ENCODE data around the gene HDGFL3. TPM values are rescaled to one million over a fixed set of nuclear protein-coding genes. Genes with fewer than 3 reads are reported as not detected.
"Not testable (repeated sequence)": the region's sequence is repeated elsewhere in the genome, so short reads cannot be mapped to it uniquely, and the experiment has no call there.

Gene HDGFL3
- total RNA-seq, 1 donor, result 6.5 TPM

GRCh38 chr15:83107841-83108181 is 99.8 kb downstream of the HDGFL3 start:
- H3K27me3 ChIP-seq (ENCODE audit: insufficient read depth, low read length), result no peaks in the 10 kb centered on the region
- H3K4me3 ChIP-seq (ENCODE audit: low read length), result peak overlapping the region; percentile 47

GRCh38 chr15:83106994-83107840 is 100.4 kb downstream of the HDGFL3 start, which contains the start of gene TM6SF1:
Gene TM6SF1, plus strand, starts transcription at chr15:83107645. Its CDS starts 36 bp downstream, at chr15:83107681.
- H3K4me1 ChIP-seq (ENCODE audit: insufficient read depth, low read length), result peaks cover 31% of the 10 kb centered on the region
- H3K27me3 ChIP-seq (ENCODE audit: insufficient read depth, low read length), result no peaks in the 10 kb centered on the region
- H3K4me3 ChIP-seq (ENCODE audit: low read length), result peak within 1 kb of the TSS; percentile 47
- H3K9me3 ChIP-seq (ENCODE audit: low read depth, low read length), result no peaks in the 10 kb centered on the region

More at GRCh38 chr15:83107841-83108181, 99.8 kb downstream of the HDGFL3 start:
- Histone ChIP-seq H3K9me3 (ENCODE audit: low read depth, low read length) (no peaks in the 10 kb centered on the region), H3K4me1 (ENCODE audit: insufficient read depth, low read length) (peaks cover 31% of the 10 kb centered on the region)

- H3K27me3 ChIP-seq (ENCODE audit: insufficient read depth, low read length), result no peaks in the 10 kb centered on the region
- no peak overlapping the region for H3K4me3 ChIP-seq (ENCODE audit: low read length)
- no peaks in the 10 kb centered on the region for H3K9me3 ChIP-seq (ENCODE audit: low read depth, low read length)
- peaks cover 38% of the 10 kb centered on the region for H3K4me1 ChIP-seq (ENCODE audit: insufficient read depth, low read length)
Observed at GRCh38 chr15:83105440-83105839, 102.2 kb downstream of the HDGFL3 start.

GRCh38 chr15:83104141-83104540 is 103.5 kb downstream of the HDGFL3 start:
- no peaks in the 10 kb centered on the region for H3K9me3 ChIP-seq (ENCODE audit: low read depth, low read length)
- H3K27me3 ChIP-seq (ENCODE audit: insufficient read depth, low read length), result no peaks in the 10 kb centered on the region
- H3K4me3 ChIP-seq (ENCODE audit: low read length), result no peak overlapping the region

GRCh38 chr15:83102346-83102745 is 105.3 kb downstream of the HDGFL3 start:
- Histone ChIP-seq H3K4me3 (ENCODE audit: low read length) (no peak overlapping the region), H3K9me3 (ENCODE audit: low read depth, low read length) (peaks cover 6% of the 10 kb centered on the region), H3K27me3 (ENCODE audit: insufficient read depth, low read length) (no peaks in the 10 kb centered on the region), H3K4me1 (ENCODE audit: insufficient read depth, low read length) (peaks cover 22% of the 10 kb centered on the region)

More at GRCh38 chr15:83104141-83104540, 103.5 kb downstream of the HDGFL3 start:
- peaks cover 39% of the 10 kb centered on the region for H3K4me1 ChIP-seq (ENCODE audit: insufficient read depth, low read length)

GRCh38 chr15:83100097-83100646 is 107.5 kb downstream of the HDGFL3 start:
- Histone ChIP-seq H3K9me3 (ENCODE audit: low read depth, low read length) (peaks cover 6% of the 10 kb centered on the region), H3K4me1 (ENCODE audit: insufficient read depth, low read length) (peaks cover 16% of the 10 kb centered on the region), H3K4me3 (ENCODE audit: low read length) (no peak overlapping the region), H3K27me3 (ENCODE audit: insufficient read depth, low read length) (no peaks in the 10 kb centered on the region)

- peaks cover 16% of the 10 kb centered on the region for H3K4me1 ChIP-seq (ENCODE audit: insufficient read depth, low read length)
- H3K27me3 ChIP-seq (ENCODE audit: insufficient read depth, low read length), result no peaks in the 10 kb centered on the region
- no peak overlapping the region for H3K4me3 ChIP-seq (ENCODE audit: low read length)
- peaks cover 6% of the 10 kb centered on the region for H3K9me3 ChIP-seq (ENCODE audit: low read depth, low read length)
Observed at GRCh38 chr15:83099290-83099689, 108.3 kb downstream of the HDGFL3 start.

- no peaks in the 10 kb centered on the region for H3K27me3 ChIP-seq (ENCODE audit: insufficient read depth, low read length)
- H3K4me1 ChIP-seq (ENCODE audit: insufficient read depth, low read length), result peaks cover 16% of the 10 kb centered on the region
- peaks cover 6% of the 10 kb centered on the region for H3K9me3 ChIP-seq (ENCODE audit: low read depth, low read length)
- H3K4me3 ChIP-seq (ENCODE audit: low read length), result no peak overlapping the region
Observed at GRCh38 chr15:83098079-83098478, 109.5 kb downstream of the HDGFL3 start.

GRCh38 chr15:83094583-83094982 is 113.0 kb downstream of the HDGFL3 start:
- Histone ChIP-seq H3K27me3 (ENCODE audit: insufficient read depth, low read length) (no peaks in the 10 kb centered on the region), H3K4me1 (ENCODE audit: insufficient read depth, low read length) (peaks cover 15% of the 10 kb centered on the region), H3K4me3 (ENCODE audit: low read length) (no peak overlapping the region), H3K9me3 (ENCODE audit: low read depth, low read length) (peaks cover 6% of the 10 kb centered on the region)

- H3K4me3 ChIP-seq (ENCODE audit: low read length), result no peak overlapping the region
- H3K27me3 ChIP-seq (ENCODE audit: insufficient read depth, low read length), result no peaks in the 10 kb centered on the region
- peaks cover 14% of the 10 kb centered on the region for H3K4me1 ChIP-seq (ENCODE audit: insufficient read depth, low read length)
- no peaks in the 10 kb centered on the region for H3K9me3 ChIP-seq (ENCODE audit: low read depth, low read length)
Observed at GRCh38 chr15:83092309-83092976, 115.2 kb downstream of the HDGFL3 start.

GRCh38 chr15:83091965-83092308 is 115.7 kb downstream of the HDGFL3 start:
- H3K4me3 ChIP-seq (ENCODE audit: low read length); H3K9me3 ChIP-seq (ENCODE audit: low read depth, low read length); H3K27me3 ChIP-seq (ENCODE audit: insufficient read depth, low read length): not testable (repeated sequence)
- peaks cover 14% of the 10 kb centered on the region for H3K4me1 ChIP-seq (ENCODE audit: insufficient read depth, low read length)

- Histone ChIP-seq H3K9me3 (ENCODE audit: low read depth, low read length) (no peaks in the 10 kb centered on the region), H3K4me3 (ENCODE audit: low read length) (no peak overlapping the region)
Observed at GRCh38 chr15:83090465-83090864, 117.2 kb downstream of the HDGFL3 start.

GRCh38 chr15:83088876-83089275 is 118.7 kb downstream of the HDGFL3 start:
- Histone ChIP-seq H3K9me3 (ENCODE audit: low read depth, low read length) (no peaks in the 10 kb centered on the region), H3K4me3 (ENCODE audit: low read length) (no peak overlapping the region), H3K27me3 (ENCODE audit: insufficient read depth, low read length) (no peaks in the 10 kb centered on the region), H3K4me1 (ENCODE audit: insufficient read depth, low read length) (peaks cover 14% of the 10 kb centered on the region)

More at GRCh38 chr15:83090465-83090864, 117.2 kb downstream of the HDGFL3 start:
- no peaks in the 10 kb centered on the region for H3K27me3 ChIP-seq (ENCODE audit: insufficient read depth, low read length)
- peaks cover 14% of the 10 kb centered on the region for H3K4me1 ChIP-seq (ENCODE audit: insufficient read depth, low read length)

GRCh38 chr15:83087576-83087975 is 120.0 kb downstream of the HDGFL3 start:
- H3K4me3 ChIP-seq (ENCODE audit: low read length), result no peak overlapping the region
- no peaks in the 10 kb centered on the region for H3K9me3 ChIP-seq (ENCODE audit: low read depth, low read length)
- H3K27me3 ChIP-seq (ENCODE audit: insufficient read depth, low read length), result no peaks in the 10 kb centered on the region
- H3K4me1 ChIP-seq (ENCODE audit: insufficient read depth, low read length), result peaks cover 8% of the 10 kb centered on the region

GRCh38 chr15:83085864-83086552 is 121.6 kb downstream of the HDGFL3 start:
- not testable (repeated sequence) for H3K4me1 ChIP-seq (ENCODE audit: insufficient read depth, low read length); H3K4me3 ChIP-seq (ENCODE audit: low read length); H3K27me3 ChIP-seq (ENCODE audit: insufficient read depth, low read length); H3K9me3 ChIP-seq (ENCODE audit: low read depth, low read length)
